Measurements from ENCODE around the gene ZFC3H1.

GRCh38 chr12:71691504-71692129, 28.0 kb upstream of the ZFC3H1 start:
- TF ChIP-seq EZH2 (IDR thresholded peaks at IDR 0.05; ENCODE audit: low read depth) (no peak), CTCF (conservative IDR thresholded peaks at IDR 0.05) (no peak)
